ENCODE measurements around the gene LTF. TPM values are rescaled to one million over a fixed set of nuclear protein-coding genes. Genes with fewer than 3 reads are reported as not detected.

LTF gene
- total and polyA plus RNA-seq, 9 of the 15 experiments (the other 6 are each of a cell fraction or from before 2014, with no cell fraction given) = 0.07 TPM; not detected in 8

GRCh38 chr3:46429250-46429649 lies 35.5 kb downstream of the LTF start:
- H3K4me1 ChIP-seq (replicated peaks in 1 of 2; ENCODE audit: control insufficient read depth in 2 of 2, insufficient read depth in 2 of 2, low read length in 2 of 2) = peaks cover 3 to 19% of the 10 kb centered on the region in 2 experiments; a peak in 4 of 5 replicates
- no peak overlapping the region for H3K9ac ChIP-seq (ENCODE audit: insufficient read depth in 1 of 2, low read depth in 2 of 2, low read length in 2 of 2)
- H3K9me3 ChIP-seq (replicated peaks; ENCODE audit: control insufficient read depth, insufficient read depth, low read depth, low read length) = 0 out of 2 replicates have a peak, but pooled peaks cover 2% of the 10 kb centered on the region
- BruUV-seq (replicated peaks) = no TSS peak
- no peaks in the 10 kb centered on the region for H3K79me2 ChIP-seq (ENCODE audit: control insufficient read depth, insufficient read depth, low read length)
- in situ Hi-C loops (cut with MboI) = no loop called here
- TF ChIP-seq TAF1 (IDR thresholded peaks at IDR 0.05; ENCODE audit: control insufficient read depth, extremely low read depth, insufficient read depth, low read length, severe bottlenecking) (no peak), NR2C2 (CRISPR knock-in tag; IDR thresholded peaks at IDR 0.05) (no peak), NR2C2 (tag; IDR thresholded peaks at IDR 0.05) (peak; percentile 25; the same call in 1 of the 2 replicates)
- ChIA-PET CTCF (ENCODE audit: low intra/inter-chr PET ratio) (interaction anchor here (1.0 kb wide), 1 partner anchor 129 kb away, joined by 4 read pairs; no protein-coding TSS in a partner anchor), POLR2A (no interaction called here)
- peaks cover 0 to 4% of the 10 kb centered on the region in 2 experiments; a peak in 1 of 5 replicates for H3K27me3 ChIP-seq (ENCODE audit: control insufficient read depth in 2 of 2, insufficient read depth in 2 of 2, low read length in 2 of 2)
- no peak overlapping the region for H3K4me2 ChIP-seq (ENCODE audit: insufficient read depth, low read length)
- H3K36me3 ChIP-seq (ENCODE audit: control insufficient read depth, insufficient read depth, low read length) = no peaks in the 10 kb centered on the region
- no peak overlapping the region for H3K27ac ChIP-seq (ENCODE audit: extremely low read depth, low read depth, low read length)
- intact Hi-C loops (cut with micrococcal nuclease) = loop anchor here (5.0 kb wide), 3 partner anchors 57 to 352 kb away; partner anchors contain the start of gene CCR5
- DNase-seq (ENCODE audit: extremely low read depth in 1 of 4, low spot score in 3 of 4) = no peak
- WGBS (ENCODE audit: insufficient coverage, low coverage, missing lambda C conversion rate) = 14% methylated on average over 5 of the region's 5 CpGs
- no peaks in the 10 kb centered on the region for H3K9me1 ChIP-seq (ENCODE audit: control insufficient read depth, insufficient read depth, low read length)
- no peak for FAIRE-seq
- ATAC-seq = no peak
- no peak overlapping the region for H3K4me3 ChIP-seq
- no peak overlapping the region for H2AFZ ChIP-seq (ENCODE audit: low read depth, low read length)
- no peaks in the 10 kb centered on the region for H4K20me1 ChIP-seq (replicated peaks; ENCODE audit: control insufficient read depth, insufficient read depth, low read length)

All from K562 (cell line).